WTC11 (cell line): Measurements from ENCODE around the gene SLC12A4.

Source experiments
- CREB1 ChIP-seq: sonication (generic); formaldehyde crosslinking; IDR thresholded peaks from 2 replicates; pipeline ENCODE4 v1.8.0; 2023; ENCODE audit warnings: mild to moderate bottlenecking, missing genetic modification reagents
- CTCF ChIP-seq: fragments of 200-600 bp; IDR thresholded peaks from 2 replicates; pipeline ENCODE4 v1.8.0; 2022; ENCODE audit warnings: antibody characterized with exemption
- MAX ChIP-seq: sonication (generic); formaldehyde crosslinking; IDR thresholded peaks from 2 replicates; pipeline ENCODE4 v1.8.0; 2022; ENCODE audit warnings: mild to moderate bottlenecking, missing genetic modification reagents
- NR1H2 ChIP-seq: sonication (generic); formaldehyde crosslinking; IDR thresholded peaks from 2 replicates; pipeline ENCODE4 v1.9.0; 2021; ENCODE audit warnings: mild to moderate bottlenecking, moderate library complexity, missing genetic modification reagents
- NR2C2 ChIP-seq: sonication (generic); formaldehyde crosslinking; IDR thresholded peaks from 2 replicates; pipeline ENCODE4 v1.8.0; 2022; ENCODE audit warnings: mild to moderate bottlenecking, missing genetic modification reagents
- PRDM15 ChIP-seq: sonication (generic); formaldehyde crosslinking; IDR thresholded peaks from 2 replicates; pipeline ENCODE4 v1.8.0; 2022; ENCODE audit warnings: missing genetic modification reagents
- TEAD4 ChIP-seq: sonication (generic); formaldehyde crosslinking; IDR thresholded peaks from 2 replicates; pipeline ENCODE4 v1.8.0; 2022; ENCODE audit warnings: mild to moderate bottlenecking, missing genetic modification reagents

GRCh38 chr16:67982011-67982696 is 13.7 kb upstream of the SLC12A4 start:
- TF ChIP-seq CTCF: no peak
- TF ChIP-seq TEAD4: no peak
- TF ChIP-seq CREB1: no peak
- TF ChIP-seq MAX (CRISPR knock-in tag): no peak
- TF ChIP-seq NR1H2 (CRISPR knock-in tag): no peak
- no peak for TF ChIP-seq PRDM15 (CRISPR knock-in tag)
- TF ChIP-seq NR2C2 (CRISPR knock-in tag): no peak
